HepG2 (cell line): ENCODE results near the gene CERS3. TPM values are rescaled to one million over a fixed set of nuclear protein-coding genes. Genes with fewer than 3 reads are reported as not detected.

Source experiments
- ATAC-seq: fragments of 200-7000 bp; cut with Tn5 transposase; 3 replicates; pipeline ENCODE4 v1.9.1; 2020; ENCODE audit warnings: mild to moderate bottlenecking, moderate library complexity
- BruUV-seq: library from RNA; stranded (reverse); fragments of 400-500 nt; replicated peaks from 2 replicates; lab custom pipeline; 2021; lab: Mats Ljungman, UMichigan
- CTCF ChIA-PET: fragments of 300-600 bp; formaldehyde crosslinking; extraction: SDS; loops from one replicate; lab custom pipeline; 2021; ENCODE audit warnings: low total read pairs, inconsistent platforms, low intra/inter-chr PET ratio; lab: Yijun Ruan, JAX
- POLR2A ChIA-PET: fragments of 350-600 bp; sonication (Branson Sonifier 250); formaldehyde crosslinking; loops from one replicate; lab custom pipeline; 2020; ENCODE audit warnings: antibody characterized with exemption, inconsistent platforms; lab: Yijun Ruan, JAX
- DNase-seq: peaks from one replicate; pipeline ENCODE4 v3.0.0-alpha.2; 2015; ENCODE audit warnings: low spot score
- FAIRE-seq: peaks from 3 replicates; lab custom pipeline; 2011; peaks lifted over from hg19 to GRCh38; lab: Jason Lieb, UNC
- H2AFZ ChIP-seq: one replicate; pipeline ENCODE4 v1.6.1; 2011; ENCODE audit warnings: low read length, inconsistent platforms
- H3K27ac ChIP-seq: fragments of 300-600 bp; 3 replicates; pipeline ENCODE4 v1.8.0; 2011; ENCODE audit warnings: mixed run types, mild to moderate bottlenecking, mixed read lengths, low read length, inconsistent platforms; ENCODE audit not compliant: insufficient read depth; ENCODE audit errors: extremely low read length
- H3K27me3 ChIP-seq, 2 experiments: fragments of 200-600 bp in 1 of 2; 2 replicates in 1 of 2; 3 replicates in 1 of 2; pipeline versions ENCODE4 v1.6.0 to v1.8.0; 2011; ENCODE audit warnings: low read length in 2 of 2, mild to moderate bottlenecking in 2 of 2, moderate library complexity in 2 of 2, inconsistent platforms in 1 of 2; ENCODE audit not compliant: insufficient read depth in 2 of 2, control insufficient read depth in 1 of 2
- H3K36me3 ChIP-seq, 2 experiments: fragments of 200-600 bp in 1 of 2; replicated peaks in 1 of 2; 2 replicates in 1 of 2; 3 replicates in 1 of 2; pipeline versions ENCODE4 v1.5.1 to v1.8.0; 2011; ENCODE audit warnings: low read length in 2 of 2, inconsistent platforms in 1 of 2; ENCODE audit not compliant: insufficient read depth in 2 of 2, control insufficient read depth in 1 of 2
- H3K4me1 ChIP-seq: 2 replicates; pipeline ENCODE4 v1.5.1; 2012; ENCODE audit warnings: low read length, inconsistent platforms; ENCODE audit not compliant: insufficient read depth
- H3K4me2 ChIP-seq: 2 replicates; pipeline ENCODE4 v1.6.0; 2011; ENCODE audit warnings: low read depth, low read length, inconsistent platforms
- H3K4me3 ChIP-seq, 3 experiments: fragments of 200-600 bp in 1 of 3; sonication (generic), shearing (Covaris generic) in 1 of 3; replicated peaks in 1 of 3; 2 replicates each; pipeline ENCODE4 v1.5.1; 2011 to 2016; ENCODE audit warnings: low read length in 3 of 3, inconsistent platforms in 2 of 3, low read depth in 2 of 3, mild to moderate bottlenecking in 2 of 3, control low read depth in 1 of 3, mixed read lengths in 1 of 3; ENCODE audit not compliant: insufficient read depth in 1 of 3
- H3K79me2 ChIP-seq: one replicate; pipeline ENCODE4 v1.6.1; 2011; ENCODE audit warnings: low read length, inconsistent platforms; ENCODE audit not compliant: insufficient read depth
- H3K9ac ChIP-seq: 2 replicates; pipeline ENCODE4 v1.6.0; 2011; ENCODE audit warnings: mild to moderate bottlenecking, low read depth, low read length, inconsistent platforms; ENCODE audit not compliant: insufficient read depth
- H3K9me3 ChIP-seq: 2 replicates; pipeline ENCODE4 v1.5.1; 2012; ENCODE audit warnings: mild to moderate bottlenecking, low read length
- H4K20me1 ChIP-seq: 2 replicates; pipeline ENCODE4 v1.6.0; 2011; ENCODE audit warnings: inconsistent platforms, mild to moderate bottlenecking, low read length, moderate library complexity; ENCODE audit not compliant: insufficient read depth
- PAWR ChIP-seq: sonication (generic); formaldehyde crosslinking; IDR thresholded peaks from 2 replicates; pipeline ENCODE4 v1.4.0; 2020; ENCODE audit warnings: missing genetic modification reagents, mild to moderate bottlenecking, borderline replicate concordance
- PLRG1 ChIP-seq: fragments of 450-650 bp; conservative IDR thresholded peaks from 2 replicates; pipeline ENCODE4 v1.6.1; 2016
- SUZ12 ChIP-seq: fragments of 150-350 bp; IDR thresholded peaks from 2 replicates; pipeline ENCODE4 v1.6.1; 2014; ENCODE audit warnings: low read depth, low read length
- ZKSCAN8 ChIP-seq: IDR thresholded peaks from 2 replicates; pipeline ENCODE4 v1.6.1; 2016; ENCODE audit warnings: borderline replicate concordance, missing genetic modification reagents, missing compliant biosample characterization
- ZNF574 ChIP-seq: sonication (generic); formaldehyde crosslinking; IDR thresholded peaks from 2 replicates; pipeline ENCODE4 v1.4.0; 2020; ENCODE audit warnings: missing genetic modification reagents
- ZNF644 ChIP-seq: IDR thresholded peaks from 2 replicates; pipeline ENCODE4 v1.6.1; 2016; ENCODE audit warnings: low read depth
- WGBS: methylation state at CpG from one replicate; pipeline ENCODE4 v1.1.6; 2017; ENCODE audit warnings: low lambda C conversion rate; 5-methylcytosine and 5-hydroxymethylcytosine counted together
- in situ Hi-C: cut with HindIII; loops from 2 replicates; pipeline ENCODE4 v1.10.0; 2017; ENCODE audit warnings: low pct_unique_long_range_greater_than_20kb; ENCODE audit not compliant: extremely low pct_ligation_motif_present
- intact Hi-C: fragments of 100-400 bp; cut with micrococcal nuclease; formaldehyde crosslinking; loops from one replicate; pipeline ENCODE4 v1.10.0; 2022; ENCODE audit not compliant: unreplicated experiment
- polyA plus RNA-seq, 8 experiments: library from polyadenylated mRNA; depleted of rRNA in 3 of 8; stranded (reverse) in 7 of 8; unstranded in 1 of 8; fragments of >200 nt; fragmentation: Illumina TruSeq in 4 of 8; extraction: Trizol in 4 of 8; gene quantifications; 2 replicates each; pipeline versions ENCODE4 v1.2.1 to v1.2.3, GENCODE V29; 2011 to 2016; ENCODE audit warnings: low read depth in 4 of 8, missing spikeins in 1 of 8, mixed read lengths in 1 of 8; ENCODE audit not compliant: insufficient read depth in 1 of 8
- total RNA-seq, 5 experiments: library from RNA; depleted of rRNA; stranded (reverse); fragments of >200 nt; fragmentation: Illumina TruSeq; extraction: Trizol; gene quantifications; 2 replicates each; pipeline ENCODE4 v1.2.3, GENCODE V29; 2016; ENCODE audit warnings: low read depth in 1 of 5
- TF ChIP-seq, protein P1 (sequence below): IDR thresholded peaks from 2 replicates; pipeline ENCODE4 v1.6.1; 2012; ENCODE audit warnings: low read length, improper control_type of control experiment

Gene CERS3
- total and polyA plus RNA-seq, 2 of the 13 experiments (the other 11 are each of a cell fraction or from before 2014, with no cell fraction given) = not detected

DNA sequence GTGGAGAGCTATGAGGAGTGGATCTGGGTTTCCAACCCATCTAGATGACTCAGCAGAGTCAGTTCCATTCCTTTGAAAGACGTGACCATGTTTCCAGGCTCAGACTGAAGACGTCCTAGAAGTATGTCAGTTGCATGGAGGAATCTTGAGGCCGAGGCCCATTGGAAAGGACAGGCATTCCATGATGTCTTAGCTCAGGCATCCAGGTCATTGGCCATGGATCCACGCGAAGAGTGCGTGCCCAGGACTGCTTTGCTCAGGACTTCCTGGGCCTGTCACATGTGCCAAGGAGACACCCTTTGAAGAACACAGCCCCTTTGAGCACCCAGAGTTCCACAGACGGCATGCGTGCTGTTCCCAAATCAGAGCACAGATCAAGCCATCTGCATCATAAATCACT, 94.7 kb downstream of the CERS3 start:
- no peaks in the 10 kb centered on the region for H3K9me3 ChIP-seq
- intact Hi-C loops = no loop called here
- ATAC-seq = no peak
- H3K9ac ChIP-seq = no peak overlapping the region
- in situ Hi-C loops = no loop called here
- H4K20me1 ChIP-seq = no peaks in the 10 kb centered on the region
- WGBS = 50% methylated on average over 5 of the region's 8 CpGs
- no peaks in the 10 kb centered on the region; a peak in 1 of 5 replicates for H3K27me3 ChIP-seq
- no peaks in the 10 kb centered on the region for H3K36me3 ChIP-seq
- POLR2A ChIA-PET = no interaction called here
- no TSS peak for BruUV-seq
- peaks cover 8% of the 10 kb centered on the region; the same call in 1 of the 2 replicates for H3K4me1 ChIP-seq
- CTCF ChIA-PET = no interaction called here
- H3K4me3 ChIP-seq = no peak overlapping the region
- H3K79me2 ChIP-seq = no peaks in the 10 kb centered on the region
- FAIRE-seq = no peak
- no peak overlapping the region for H3K4me2 ChIP-seq
- H3K27ac ChIP-seq = no peak overlapping the region
- DNase-seq = no peak
- H2AFZ ChIP-seq = no peak overlapping the region
- TF ChIP-seq PAWR (CRISPR knock-in tag) (no peak), PLRG1 (no peak), ZNF574 (no peak)

DNA sequence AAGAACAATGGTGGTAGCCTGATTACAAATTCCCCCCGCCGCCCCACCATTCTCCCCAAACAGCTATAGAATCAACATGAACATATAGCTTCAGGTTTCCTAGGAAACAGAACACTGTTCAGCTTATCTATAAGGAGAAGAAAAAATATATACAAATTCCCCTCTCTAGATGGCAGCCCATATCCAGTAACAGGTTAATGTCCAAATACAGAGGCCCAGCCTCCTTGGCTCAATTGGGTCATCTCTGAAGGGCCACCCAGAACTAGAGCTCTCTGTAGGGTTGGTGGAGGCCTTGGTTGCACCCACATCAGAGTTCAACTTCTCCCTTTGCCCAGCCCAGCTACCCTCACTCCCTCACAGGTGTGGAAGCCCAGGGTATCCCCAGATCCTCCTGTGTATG, 95.4 kb downstream of the CERS3 start:
- no peak for ATAC-seq

More for the DNA sequence above, 95.4 kb downstream of the CERS3 start:
- H3K27ac ChIP-seq = no peak overlapping the region
- ChIA-PET CTCF (no interaction called here), POLR2A (no interaction called here)
- in situ Hi-C loops (no loop called here), intact Hi-C loops (no loop called here)
- no peak for FAIRE-seq
- WGBS = 96% methylated on average over 2 of the region's 2 CpGs
- no peaks in the 10 kb centered on the region for H3K36me3 ChIP-seq
- no peaks in the 10 kb centered on the region for H4K20me1 ChIP-seq
- no TSS peak for BruUV-seq
- H2AFZ ChIP-seq = no peak overlapping the region
- no peaks in the 10 kb centered on the region; a peak in 1 of 5 replicates for H3K27me3 ChIP-seq
- H3K4me2 ChIP-seq = no peak overlapping the region
- TF ChIP-seq ZKSCAN8 (CRISPR knock-in tag) (no peak), ZNF644 (no peak), SUZ12 (no peak)
- TF ChIP-seq, protein P1, sequence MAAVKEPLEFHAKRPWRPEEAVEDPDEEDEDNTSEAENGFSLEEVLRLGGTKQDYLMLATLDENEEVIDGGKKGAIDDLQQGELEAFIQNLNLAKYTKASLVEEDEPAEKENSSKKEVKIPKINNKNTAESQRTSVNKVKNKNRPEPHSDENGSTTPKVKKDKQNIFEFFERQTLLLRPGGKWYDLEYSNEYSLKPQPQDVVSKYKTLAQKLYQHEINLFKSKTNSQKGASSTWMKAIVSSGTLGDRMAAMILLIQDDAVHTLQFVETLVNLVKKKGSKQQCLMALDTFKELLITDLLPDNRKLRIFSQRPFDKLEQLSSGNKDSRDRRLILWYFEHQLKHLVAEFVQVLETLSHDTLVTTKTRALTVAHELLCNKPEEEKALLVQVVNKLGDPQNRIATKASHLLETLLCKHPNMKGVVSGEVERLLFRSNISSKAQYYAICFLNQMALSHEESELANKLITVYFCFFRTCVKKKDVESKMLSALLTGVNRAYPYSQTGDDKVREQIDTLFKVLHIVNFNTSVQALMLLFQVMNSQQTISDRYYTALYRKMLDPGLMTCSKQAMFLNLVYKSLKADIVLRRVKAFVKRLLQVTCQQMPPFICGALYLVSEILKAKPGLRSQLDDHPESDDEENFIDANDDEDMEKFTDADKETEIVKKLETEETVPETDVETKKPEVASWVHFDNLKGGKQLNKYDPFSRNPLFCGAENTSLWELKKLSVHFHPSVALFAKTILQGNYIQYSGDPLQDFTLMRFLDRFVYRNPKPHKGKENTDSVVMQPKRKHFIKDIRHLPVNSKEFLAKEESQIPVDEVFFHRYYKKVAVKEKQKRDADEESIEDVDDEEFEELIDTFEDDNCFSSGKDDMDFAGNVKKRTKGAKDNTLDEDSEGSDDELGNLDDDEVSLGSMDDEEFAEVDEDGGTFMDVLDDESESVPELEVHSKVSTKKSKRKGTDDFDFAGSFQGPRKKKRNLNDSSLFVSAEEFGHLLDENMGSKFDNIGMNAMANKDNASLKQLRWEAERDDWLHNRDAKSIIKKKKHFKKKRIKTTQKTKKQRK = no peak
- H3K4me3 ChIP-seq = no peak overlapping the region
- H3K79me2 ChIP-seq = no peaks in the 10 kb centered on the region
- no peak overlapping the region for H3K9ac ChIP-seq
- no peaks in the 10 kb centered on the region for H3K9me3 ChIP-seq
- no peak for DNase-seq
- H3K4me1 ChIP-seq = peaks cover 8% of the 10 kb centered on the region; the same call in 1 of the 2 replicates
